C4-2B (cell line): ENCODE data around the gene OSBPL10.

Source experiments
- ZFX ChIP-seq: fragments of 450-650 bp; IDR thresholded peaks from 2 replicates; pipeline ENCODE4 v1.6.1; 2017
- TF ChIP-seq, protein P1 (sequence below): fragments of 450-650 bp; conservative IDR thresholded peaks from 2 replicates; pipeline ENCODE4 v1.5.1; 2017; ENCODE audit warnings: mild to moderate bottlenecking

GRCh38 chr3:31836131-31837075, 144.7 kb downstream of the OSBPL10 start:
- TF ChIP-seq, protein P1, sequence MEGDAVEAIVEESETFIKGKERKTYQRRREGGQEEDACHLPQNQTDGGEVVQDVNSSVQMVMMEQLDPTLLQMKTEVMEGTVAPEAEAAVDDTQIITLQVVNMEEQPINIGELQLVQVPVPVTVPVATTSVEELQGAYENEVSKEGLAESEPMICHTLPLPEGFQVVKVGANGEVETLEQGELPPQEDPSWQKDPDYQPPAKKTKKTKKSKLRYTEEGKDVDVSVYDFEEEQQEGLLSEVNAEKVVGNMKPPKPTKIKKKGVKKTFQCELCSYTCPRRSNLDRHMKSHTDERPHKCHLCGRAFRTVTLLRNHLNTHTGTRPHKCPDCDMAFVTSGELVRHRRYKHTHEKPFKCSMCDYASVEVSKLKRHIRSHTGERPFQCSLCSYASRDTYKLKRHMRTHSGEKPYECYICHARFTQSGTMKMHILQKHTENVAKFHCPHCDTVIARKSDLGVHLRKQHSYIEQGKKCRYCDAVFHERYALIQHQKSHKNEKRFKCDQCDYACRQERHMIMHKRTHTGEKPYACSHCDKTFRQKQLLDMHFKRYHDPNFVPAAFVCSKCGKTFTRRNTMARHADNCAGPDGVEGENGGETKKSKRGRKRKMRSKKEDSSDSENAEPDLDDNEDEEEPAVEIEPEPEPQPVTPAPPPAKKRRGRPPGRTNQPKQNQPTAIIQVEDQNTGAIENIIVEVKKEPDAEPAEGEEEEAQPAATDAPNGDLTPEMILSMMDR, result no peak
- TF ChIP-seq ZFX, result no peak
